GM18951 (cell line): ENCODE data around the gene AKAP8L.
"Not testable (repeated sequence)": the region's sequence is repeated elsewhere in the genome, so short reads cannot be mapped to it uniquely, and the experiment has no call there.

ENCODE experiments used
- POLR2A ChIP-seq: IDR thresholded peaks from 4 replicates; pipeline ENCODE4 v1.6.1; 2011; ENCODE audit warnings: mild to moderate bottlenecking; ENCODE audit not compliant: insufficient read length, insufficient read depth; ENCODE audit errors: extremely low read depth
- in situ Hi-C: fragments of 300-500 bp; cut with MboI; formaldehyde crosslinking; loops from one replicate; pipeline ENCODE4 v1.12.0; 2022; ENCODE audit warnings: low sequenced_read_pairs, mixed read lengths, inconsistent platforms; ENCODE audit not compliant: unreplicated experiment

AKAP8L gene

DNA sequence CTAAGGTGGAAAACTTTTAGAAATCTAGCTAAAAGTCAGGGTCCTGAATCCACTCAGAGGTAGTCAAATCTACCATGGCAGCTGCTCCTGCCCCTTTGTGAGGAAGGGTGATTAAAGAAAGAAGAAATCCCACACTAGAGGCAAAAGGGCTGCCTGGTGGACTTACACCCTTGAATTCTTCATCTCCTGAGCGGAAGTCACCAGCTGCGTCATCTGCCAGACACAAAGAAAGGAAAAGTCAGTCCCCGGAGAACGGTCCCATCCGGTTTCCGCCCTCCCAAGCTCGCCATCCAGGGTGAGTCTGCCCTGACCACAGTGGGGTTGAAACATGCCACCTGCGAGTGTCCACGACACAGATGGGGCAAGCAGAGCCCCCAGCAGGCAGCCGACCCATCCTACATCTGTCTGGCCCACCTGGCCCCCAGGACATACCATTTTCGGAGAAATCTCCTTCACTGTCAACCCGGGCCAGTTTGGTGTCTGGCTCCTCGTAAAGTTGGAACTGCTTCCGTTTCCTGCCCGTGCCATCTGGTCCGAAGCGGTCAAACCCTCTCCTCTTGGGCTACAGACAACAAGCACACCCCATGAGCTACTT, 46.9 kb downstream of the AKAP8L start:
- in situ Hi-C loops = no loop called here
- no peak for TF ChIP-seq POLR2A

DNA sequence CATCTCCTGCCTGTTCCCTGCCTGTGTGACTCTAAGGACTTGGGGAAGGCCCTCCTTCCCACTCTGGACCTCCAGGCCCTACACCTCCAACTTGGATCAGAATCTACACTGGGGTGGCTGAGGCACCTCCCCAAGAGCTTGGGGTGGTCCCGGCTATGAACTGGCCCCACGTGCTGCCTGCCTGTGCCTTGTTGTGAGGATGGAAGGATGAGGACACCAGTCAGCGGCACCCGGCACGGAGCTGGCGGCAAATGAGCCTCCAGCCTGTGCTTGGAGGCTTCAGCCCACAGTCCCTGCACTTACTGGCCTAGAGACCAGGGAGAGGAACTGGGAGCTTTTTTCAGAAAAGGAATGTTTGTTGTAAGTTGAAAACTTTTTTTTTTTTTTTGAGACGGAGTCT, 47.7 kb downstream of the AKAP8L start:
- in situ Hi-C loops = no loop called here
- TF ChIP-seq POLR2A = no peak

DNA sequence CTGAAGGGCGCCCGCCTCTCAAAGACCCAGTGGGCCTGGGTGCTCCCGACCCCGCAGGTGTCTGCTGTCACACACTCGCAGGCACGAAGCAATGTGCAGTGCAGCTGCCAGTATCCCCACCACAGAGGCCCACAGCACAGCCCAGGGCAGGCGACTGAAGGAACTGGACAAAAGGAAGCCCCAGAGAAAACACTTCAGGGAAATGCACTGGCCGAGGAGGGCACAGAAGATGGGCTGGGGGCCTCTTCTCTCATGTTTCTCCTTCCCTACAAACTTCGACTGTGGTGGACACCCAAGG, 49.2 kb downstream of the AKAP8L start:
- no peak for TF ChIP-seq POLR2A
- in situ Hi-C loops = no loop called here

DNA sequence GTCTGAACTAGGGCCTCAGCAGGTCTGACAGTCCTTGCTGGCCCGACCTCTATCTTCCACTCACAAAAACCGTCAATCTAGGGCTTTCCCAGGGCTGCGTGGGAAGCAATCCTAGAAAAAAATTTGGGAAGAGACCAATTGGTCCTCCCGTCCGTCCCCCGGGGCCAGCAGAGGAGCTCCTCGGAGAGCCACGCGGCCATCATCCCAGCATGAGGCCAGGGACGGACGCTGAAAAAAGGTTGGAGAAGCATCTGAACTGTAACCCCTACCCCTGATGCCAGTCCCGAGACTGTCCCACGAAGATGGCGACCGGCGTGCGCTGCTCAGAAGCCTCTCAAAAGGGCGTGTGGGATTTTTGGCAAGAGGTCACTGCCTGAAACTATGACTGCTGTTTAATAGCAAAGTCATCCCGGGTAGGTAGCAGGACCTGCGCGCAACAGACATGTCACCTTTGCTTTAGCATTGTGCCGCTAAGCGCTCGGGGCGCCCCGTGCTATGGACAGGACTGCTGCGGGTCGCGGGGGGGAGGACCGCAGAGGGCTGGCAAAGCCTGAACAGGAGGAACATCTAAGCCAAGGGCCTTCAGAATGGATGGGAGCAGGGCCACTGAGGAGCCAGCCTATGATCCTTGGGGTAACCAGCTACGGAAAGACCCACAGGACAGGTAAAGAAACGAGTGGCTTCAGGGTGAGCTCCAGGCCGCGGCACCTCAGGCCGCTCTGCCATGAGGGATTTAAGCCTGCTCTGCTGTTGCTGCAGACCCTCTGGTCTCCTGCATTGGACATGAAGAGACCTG, 49.8 kb downstream of the AKAP8L start:
- in situ Hi-C loops = no loop called here
- TF ChIP-seq POLR2A = no peak

DNA sequence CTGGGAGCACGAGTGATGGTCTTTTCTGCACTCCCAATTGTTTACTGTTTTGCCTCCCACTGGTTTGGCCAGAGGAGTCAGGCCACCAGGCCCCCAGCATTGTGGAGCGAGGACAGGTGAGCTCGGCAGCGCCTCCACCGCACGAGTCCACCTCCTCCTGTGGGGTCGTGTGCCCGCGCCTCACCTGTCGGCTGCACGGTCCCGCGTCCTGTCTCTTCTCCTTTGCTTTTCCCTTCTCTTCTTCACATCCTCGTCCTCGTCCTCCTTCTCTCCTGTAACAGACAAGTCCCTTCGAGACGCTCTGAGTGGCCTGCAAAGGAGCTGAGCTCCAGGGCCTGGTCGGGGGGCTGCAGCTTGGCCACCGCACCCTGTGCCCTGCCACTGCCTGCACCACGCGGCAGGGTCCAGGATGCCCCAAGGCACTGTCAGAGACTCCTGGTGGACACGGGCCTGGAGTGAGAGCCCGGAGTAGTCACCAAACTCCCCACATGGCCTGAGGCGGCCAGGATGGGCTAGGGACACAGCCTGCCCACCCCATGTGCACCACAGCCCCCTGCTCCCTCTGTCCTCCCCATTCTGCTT, 50.6 kb downstream of the AKAP8L start:
- in situ Hi-C loops = no loop called here
- no peak for TF ChIP-seq POLR2A

DNA sequence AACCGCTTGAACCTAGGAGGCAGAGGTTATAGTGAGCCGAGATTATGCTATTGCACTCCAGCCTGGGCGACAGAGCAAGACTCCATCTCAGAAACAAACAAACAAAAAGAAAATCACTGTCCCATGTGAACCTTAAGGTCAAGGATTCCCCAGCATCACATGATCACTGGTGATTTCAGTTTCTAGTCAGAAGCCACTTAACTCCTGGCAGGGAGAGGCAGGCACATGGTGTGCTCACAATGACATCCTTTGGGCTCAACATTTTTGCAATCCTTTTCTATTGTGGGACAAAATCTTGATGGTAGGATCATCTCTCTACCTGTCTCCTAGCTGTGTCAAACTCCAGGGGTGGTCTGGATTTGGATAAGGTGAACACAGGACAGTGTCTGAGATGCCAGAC, 51.3 kb downstream of the AKAP8L start:
- no peak for TF ChIP-seq POLR2A
- in situ Hi-C loops = no loop called here

DNA sequence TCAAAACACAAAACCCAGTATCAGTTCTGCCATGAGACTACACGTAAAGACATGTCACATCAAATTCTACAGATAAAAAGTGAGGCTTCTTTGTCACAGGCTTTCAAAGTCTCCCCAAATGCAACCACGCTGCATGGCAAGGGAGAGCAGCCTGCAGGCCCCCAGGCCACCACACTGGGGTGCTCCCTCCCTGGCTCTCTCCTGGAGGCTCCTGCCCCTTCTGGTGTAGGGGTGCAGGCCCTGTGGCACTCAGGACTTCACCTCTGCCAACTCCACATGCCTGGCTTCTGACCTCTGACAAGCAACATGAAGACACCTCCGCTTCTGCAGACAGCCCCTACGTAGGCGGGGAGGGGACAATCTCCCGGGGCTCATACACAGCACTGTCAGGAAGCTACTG, 53.5 kb downstream of the AKAP8L start:
- TF ChIP-seq POLR2A = no peak
- in situ Hi-C loops = no loop called here

DNA sequence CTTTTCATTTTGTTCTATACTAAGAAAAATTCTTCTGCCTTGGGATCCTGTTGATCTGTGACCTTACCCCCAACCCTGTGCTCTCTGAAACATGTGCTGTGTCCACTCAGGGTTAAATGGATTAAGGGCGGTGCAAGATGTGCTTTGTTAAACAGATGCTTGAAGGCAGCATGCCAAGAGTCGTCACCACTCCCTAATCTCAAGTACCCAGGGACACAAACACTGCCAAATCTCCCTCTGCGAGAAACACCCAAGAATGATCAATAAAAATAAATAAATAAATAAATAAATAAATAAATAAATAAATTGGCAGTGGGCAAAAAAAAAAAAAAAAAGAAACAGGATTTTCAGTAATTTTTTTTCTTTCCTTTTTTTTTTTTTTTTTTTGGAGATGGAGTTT, 55.0 kb downstream of the AKAP8L start:
- in situ Hi-C loops = not testable (repeated sequence)

DNA sequence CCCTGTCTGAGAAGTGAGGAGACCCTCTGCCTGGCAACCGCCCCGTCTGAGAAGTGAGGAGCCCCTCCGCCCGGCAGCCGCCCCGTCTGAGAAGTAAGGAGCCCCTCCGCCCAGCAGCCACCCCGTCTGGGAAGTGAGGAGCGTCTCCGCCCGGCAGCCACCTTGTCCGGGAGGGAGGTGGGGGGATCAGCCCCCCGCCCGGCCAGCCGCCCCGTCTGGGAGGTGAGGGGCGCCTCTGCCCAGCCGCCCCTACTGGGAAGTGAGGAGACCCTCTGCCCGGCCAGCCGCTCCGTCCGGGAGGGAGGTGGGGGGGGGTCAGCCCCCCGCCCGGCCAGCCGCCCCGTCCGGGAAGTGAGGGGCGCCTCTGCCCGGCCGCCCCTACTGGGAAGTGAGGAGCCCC, 55.7 kb downstream of the AKAP8L start:
- in situ Hi-C loops = not testable (repeated sequence)

DNA sequence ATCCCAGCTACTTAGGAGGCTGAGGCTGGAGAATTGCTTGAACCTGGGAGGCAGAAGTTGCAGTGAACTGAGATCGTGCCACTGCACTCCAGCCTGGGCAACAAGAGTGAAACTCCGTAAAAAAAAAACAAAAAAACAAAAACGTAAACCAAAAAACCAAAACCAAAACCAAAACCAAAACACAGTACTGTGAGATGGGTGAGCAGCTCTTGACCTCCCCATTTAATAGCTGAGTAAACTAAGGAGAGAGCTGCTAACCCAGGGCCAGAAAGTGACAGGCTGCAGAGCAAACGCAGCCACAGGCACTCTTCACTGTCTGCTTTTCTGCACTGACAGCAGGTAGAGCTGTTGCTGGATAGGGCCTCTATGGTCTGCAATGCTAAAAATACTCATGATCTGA, 58.8 kb downstream of the AKAP8L start:
- in situ Hi-C loops = not testable (repeated sequence)

DNA sequence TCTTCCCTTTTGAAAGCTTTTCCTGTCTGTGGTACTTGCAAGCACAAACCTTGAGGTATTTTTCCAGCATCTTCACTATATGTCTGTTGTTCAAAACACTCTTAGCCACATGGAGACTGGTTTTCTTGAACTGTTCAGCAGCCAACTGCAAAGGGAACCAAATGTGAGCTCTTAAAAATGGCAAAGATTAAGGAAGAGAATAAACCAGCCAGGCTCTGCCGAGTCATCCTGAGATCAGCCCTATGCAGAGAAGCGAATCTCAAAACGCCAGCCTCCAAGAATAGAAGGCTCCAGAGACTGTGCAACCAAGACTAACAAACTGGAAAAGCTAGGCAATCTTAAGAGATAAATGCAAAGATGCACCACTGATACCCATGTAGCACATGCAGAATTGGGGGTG, 59.9 kb downstream of the AKAP8L start:
- no peak for TF ChIP-seq POLR2A
- in situ Hi-C loops = no loop called here

DNA sequence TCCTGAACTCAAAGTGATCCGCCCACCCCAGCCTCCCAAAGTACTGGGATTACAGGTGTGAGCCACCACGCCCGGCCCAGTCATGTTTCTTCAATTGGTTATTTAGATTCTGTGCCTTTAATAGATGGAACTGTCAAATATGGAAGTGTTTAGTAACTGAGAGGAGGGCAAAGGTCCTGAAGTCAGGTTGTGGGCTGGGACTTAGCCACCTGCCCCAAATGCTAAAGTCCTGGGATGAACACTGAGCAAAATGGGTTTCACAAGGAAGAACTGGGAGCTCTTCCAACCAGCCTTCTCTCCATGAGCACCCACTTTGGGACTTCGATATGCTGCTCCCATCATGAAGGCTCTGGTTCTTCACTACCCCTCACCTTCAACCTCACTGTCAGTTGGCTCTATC, 60.9 kb downstream of the AKAP8L start:
- in situ Hi-C loops = no loop called here
- TF ChIP-seq POLR2A = no peak

DNA sequence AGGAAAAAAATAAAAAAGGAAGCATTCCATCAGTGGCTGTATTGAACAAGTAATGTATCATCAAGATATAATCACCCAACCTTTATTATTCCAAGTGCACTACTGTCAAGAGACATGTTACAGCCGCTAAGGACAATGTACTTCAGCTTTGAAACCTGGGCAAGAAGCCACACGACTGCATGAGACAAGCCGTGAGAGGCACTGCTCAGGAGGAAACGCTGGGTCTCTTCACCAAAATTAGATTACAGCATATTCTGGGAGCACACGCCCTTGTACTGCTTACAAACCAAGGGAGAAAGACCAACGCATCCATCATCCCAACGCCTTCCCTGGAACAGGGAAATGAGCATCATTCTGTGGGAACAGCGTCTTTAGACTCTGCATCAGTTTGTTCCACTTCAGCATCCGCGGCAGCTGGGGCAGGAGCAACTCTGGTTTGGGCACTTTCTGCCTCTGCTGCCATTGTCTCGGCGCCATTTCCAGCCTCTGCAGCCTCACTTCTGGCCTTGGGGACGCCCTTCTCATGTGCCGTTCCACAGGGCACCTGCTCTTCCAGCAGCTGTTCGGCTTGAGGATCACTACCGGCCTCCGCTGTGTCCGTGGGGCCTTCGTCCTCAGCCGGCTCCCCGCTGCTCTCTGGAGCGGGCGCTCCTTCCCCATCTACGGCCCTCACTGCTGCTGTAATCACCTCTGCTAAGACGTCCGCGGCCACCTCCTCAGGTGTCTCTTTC, 64.1 kb downstream of the AKAP8L start:
- in situ Hi-C loops = no loop called here
- no peak for TF ChIP-seq POLR2A

DNA sequence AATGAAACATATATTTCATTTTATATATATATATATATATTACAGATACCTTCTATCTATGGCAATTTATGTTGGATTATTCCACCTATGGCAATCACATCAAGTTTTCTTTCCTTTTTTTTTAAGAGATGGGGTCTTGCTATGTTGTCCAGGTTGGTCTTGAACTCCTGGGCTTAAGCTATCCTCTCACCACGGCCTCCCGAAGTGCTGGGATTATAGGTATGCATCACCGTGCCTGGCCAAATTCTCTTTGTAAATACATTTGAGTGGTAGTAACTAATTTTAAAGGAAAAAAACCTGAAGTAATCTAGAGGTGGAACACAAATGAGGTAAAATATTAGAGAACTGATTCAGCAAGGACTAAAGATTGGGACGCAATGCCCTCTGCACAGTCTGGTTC, 64.9 kb downstream of the AKAP8L start:
- in situ Hi-C loops = no loop called here
- no peak for TF ChIP-seq POLR2A

DNA sequence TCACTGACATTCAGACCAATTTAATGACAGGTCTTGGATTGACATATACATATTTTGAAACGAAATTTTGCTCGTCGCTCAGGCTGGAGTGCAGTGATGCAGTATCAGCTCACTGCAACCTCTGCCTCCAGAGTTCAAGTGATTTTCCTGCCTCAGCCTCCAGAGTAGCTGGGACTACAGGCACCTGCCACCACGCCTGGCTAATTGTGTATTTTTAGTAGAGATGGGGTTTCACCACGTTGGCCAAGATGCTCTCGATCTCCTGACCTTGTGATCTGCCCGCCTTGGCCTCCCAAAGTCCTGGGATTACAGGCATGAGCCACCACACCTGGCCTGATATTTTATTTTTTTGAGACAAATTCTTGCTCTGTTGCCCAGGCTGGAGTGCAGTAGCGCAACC, 66.3 kb downstream of the AKAP8L start:
- in situ Hi-C loops = not testable (repeated sequence)

DNA sequence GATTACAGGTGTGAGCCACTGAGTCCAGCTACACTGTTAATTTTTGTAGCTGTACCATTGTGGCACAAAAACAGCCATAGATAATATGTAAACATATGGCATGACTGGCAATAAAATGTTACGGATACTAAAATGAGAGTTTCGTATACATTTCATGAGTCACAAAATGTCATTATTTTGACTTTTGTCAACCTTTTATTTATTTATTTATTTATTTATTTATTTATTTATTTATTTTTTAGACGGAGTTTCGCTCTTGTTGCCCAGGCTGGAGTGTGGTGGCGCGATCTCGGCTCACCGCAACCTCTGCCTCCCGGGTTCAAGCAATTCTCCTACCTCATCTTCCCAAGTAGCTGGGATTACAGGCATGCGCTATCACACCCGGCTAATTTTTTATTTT, 77.5 kb downstream of the AKAP8L start:
- in situ Hi-C loops = not testable (repeated sequence)
